Activated naive CD4-positive, alpha-beta T cell (primary cell): ENCODE measurements around the gene AUTS2.

ENCODE experiments used
- DNase-seq, 4 experiments: peaks; one replicate each; lab custom pipeline; 2025; lab: John Stamatoyannopoulos, UW

AUTS2 gene

GRCh38 chr7:70751895-70752294 lies 1153.6 kb downstream of the AUTS2 start:
- DNase-seq: no peak

- no peak for DNase-seq
Observed at GRCh38 chr7:70752794-70753241, 1154.5 kb downstream of the AUTS2 start.

GRCh38 chr7:70756789-70757188 lies 1158.5 kb downstream of the AUTS2 start:
- no peak for DNase-seq

DNA sequence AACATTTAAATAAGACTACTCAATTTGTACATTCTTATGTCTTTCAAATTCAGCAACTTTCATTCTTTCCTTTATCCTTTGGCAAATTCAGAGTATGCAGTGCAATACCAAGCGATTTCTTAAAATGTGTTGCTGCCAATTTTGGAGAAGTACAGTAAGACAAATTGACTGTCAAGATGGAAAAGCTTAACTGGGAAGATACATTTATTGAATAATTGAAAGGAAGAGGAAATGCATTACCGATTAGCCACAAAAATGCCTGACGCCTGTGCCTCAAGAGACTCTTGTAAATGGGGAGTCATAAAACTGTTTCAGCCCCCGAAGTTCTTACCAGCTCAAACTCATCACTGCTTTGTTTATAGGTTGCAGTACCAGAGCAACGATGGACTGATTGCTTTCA lies 1160.4 kb downstream of the AUTS2 start:
- no peak for DNase-seq

DNA sequence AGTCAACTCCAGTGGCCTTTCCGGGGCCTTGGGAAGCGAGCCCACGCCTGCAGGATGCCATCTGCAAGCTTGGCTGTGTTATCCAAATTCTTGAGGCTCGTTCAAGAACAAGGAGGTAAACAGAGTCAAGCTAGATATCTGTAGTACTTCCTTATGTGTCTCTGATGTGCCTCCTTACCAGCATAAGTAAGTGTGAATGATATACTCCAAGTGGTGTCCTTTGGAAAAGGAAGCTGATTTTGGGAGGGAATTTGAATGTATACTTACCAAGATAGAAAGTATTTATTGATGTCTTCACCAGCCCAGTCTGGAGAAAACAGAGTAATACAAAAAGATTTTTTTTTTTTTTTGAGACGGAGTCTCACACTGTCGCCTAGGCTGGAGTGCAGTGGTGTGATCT lies 1161.4 kb downstream of the AUTS2 start:
- DNase-seq: no peak

GRCh38 chr7:70761711-70762328 lies 1163.5 kb downstream of the AUTS2 start:
- no peak for DNase-seq

DNA sequence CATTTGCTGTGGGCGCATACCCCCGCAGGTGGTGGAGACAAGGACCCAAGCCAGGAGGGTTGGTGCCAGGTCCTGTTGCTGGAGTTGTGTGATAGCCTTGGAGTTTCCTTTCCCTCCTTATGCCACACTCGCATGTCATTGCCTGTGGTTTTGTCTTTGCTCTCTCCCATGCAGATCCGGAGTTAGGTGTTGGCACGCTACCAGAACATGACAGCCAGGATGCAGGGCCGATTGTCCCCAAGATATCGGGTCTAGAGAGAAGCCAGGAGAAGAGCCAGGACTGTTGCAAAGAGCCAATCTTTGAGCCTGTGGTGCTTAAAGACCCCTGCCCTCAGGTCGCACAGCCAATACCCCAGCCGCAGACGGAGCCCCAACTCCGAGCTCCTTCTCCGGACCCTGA lies 1164.4 kb downstream of the AUTS2 start:
- no peak for DNase-seq

DNA sequence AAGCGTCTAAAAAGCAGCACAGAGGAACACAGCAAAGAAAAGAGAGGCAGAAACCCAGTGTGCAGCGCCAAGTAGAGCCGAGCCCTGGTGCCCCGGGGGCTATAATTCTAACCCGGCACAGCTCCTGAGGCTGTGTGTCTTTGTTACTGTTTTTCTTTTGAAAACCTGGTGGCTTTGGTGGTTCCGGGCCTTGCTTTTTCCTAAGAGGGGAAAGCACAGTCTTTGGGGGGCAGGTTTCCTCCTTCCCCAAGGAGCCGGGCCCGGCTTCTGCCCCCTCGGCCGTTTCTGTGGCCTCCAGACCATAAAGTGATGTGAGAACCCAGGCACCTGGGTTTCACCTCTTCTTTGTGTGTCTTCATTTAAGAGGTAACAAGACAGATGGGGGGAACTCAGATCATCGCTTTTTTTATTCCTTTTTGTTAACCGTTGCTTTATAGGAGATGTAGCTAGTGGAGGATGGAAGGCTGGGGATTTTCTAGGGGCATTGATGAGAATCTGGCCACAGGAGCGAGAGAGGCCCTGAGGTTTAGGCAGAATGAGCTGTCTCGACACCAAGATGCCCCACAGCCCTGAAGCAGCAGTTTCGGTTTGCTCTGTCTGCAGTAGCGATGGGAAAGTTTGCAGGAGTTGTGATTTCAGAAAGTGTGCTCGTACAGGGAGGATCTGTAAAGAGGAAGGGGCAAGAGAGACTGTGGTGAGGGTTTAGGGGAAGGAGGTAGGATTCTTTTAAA lies 1165.9 kb downstream of the AUTS2 start:
- DNase-seq: no peak

DNA sequence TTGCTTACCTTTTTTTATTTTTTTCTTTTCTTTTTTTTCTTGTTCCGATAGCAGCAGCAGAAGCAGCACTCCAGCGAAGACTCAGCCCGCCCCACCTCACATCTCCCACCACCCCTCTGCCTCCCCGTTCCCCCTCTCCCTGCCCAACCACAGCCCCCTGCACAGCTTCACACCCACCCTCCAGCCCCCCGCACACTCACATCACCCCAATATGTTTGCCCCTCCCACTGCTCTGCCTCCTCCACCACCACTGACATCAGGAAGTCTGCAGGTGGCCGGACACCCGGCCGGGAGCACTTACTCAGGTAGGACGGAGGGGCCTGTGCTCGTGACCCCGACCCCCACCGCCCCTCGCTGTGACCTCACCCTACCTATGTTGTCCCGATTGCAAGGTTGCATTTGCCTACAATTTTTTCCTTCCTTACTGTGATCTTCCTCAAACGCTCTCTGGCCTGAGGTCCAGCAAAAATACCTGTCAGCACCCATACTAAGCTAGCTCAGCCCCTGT lies 1166.5 kb downstream of the AUTS2 start:
- DNase-seq: no peak

- no peak for DNase-seq
Observed at GRCh38 chr7:70765651-70766050, 1167.4 kb downstream of the AUTS2 start.

- no peak for DNase-seq
Observed at GRCh38 chr7:70766109-70766508, 1167.8 kb downstream of the AUTS2 start.

DNA sequence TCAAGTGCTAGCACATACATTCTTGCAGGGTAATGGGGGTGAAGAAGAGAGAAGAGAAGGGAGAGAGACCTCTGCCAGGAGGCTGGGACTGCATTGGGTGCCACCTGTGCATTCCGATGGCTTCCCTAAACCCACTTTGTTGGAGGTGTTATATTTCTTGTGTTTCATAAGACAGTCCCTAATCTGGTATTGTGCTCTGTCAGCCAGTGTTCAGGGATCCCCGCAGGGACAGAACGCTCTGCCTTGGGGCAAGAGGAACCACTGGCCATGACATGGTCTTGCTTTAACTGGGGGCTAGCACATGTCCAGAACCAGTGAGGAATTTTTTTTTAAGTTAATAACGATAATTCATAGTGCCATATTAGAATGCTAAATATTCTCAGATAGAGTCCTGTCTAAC lies 1168.4 kb downstream of the AUTS2 start:
- no peak for DNase-seq

DNA sequence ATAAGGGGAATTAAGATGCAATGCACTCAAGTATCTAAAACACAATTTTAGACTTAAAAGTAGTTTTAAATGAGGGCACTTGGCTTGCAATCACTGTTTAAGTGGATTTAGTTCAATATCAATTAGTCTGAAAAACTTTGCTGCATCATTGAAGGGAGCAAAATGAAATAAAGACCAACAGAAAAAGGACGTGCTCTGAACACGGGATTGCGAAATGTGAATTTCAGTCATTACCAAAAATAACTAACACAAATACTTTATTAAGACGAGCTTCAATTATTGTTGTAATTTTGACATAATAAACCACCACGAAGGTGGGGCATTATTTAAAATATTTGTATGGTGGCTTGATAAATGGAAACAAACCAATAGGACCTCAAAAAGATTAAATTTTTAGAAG lies 1171.9 kb downstream of the AUTS2 start:
- no peak for DNase-seq

GRCh38 chr7:70771451-70771850 lies 1173.2 kb downstream of the AUTS2 start:
- DNase-seq: no peak

GRCh38 chr7:70772891-70773290 lies 1174.6 kb downstream of the AUTS2 start:
- DNase-seq: no peak

GRCh38 chr7:70773406-70773805 lies 1175.1 kb downstream of the AUTS2 start:
- no peak for DNase-seq

- DNase-seq: no peak
Observed at GRCh38 chr7:70774950-70775527, 1176.8 kb downstream of the AUTS2 start.

- no peak for DNase-seq
Observed at GRCh38 chr7:70775570-70776156, 1177.4 kb downstream of the AUTS2 start.

DNA sequence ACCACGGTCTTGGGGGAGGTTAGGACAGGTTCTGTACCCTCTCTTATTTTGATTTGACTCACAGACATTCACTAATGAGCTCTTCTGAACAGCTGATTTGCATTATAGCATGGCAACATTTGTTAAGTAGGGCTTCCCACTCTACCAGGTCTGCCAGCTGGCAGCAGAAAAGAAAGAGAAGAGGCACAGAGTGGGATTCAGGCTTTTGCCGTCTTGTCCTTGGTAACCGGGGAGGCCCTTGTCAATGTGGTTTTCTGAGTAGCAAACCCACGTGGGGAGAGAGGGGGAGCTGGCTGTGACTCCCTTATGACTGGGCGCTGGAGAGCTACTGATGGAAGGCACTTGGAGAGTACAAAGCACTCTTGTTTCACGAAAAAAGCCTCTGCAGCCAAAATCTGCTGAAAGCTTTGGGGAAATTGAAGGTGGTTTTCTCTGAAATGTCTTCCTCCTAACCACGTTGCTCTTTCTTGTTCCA lies 1178.4 kb downstream of the AUTS2 start:
- DNase-seq: no peak

- no peak for DNase-seq
Observed at GRCh38 chr7:70777251-70777650, 1179.0 kb downstream of the AUTS2 start.

DNA sequence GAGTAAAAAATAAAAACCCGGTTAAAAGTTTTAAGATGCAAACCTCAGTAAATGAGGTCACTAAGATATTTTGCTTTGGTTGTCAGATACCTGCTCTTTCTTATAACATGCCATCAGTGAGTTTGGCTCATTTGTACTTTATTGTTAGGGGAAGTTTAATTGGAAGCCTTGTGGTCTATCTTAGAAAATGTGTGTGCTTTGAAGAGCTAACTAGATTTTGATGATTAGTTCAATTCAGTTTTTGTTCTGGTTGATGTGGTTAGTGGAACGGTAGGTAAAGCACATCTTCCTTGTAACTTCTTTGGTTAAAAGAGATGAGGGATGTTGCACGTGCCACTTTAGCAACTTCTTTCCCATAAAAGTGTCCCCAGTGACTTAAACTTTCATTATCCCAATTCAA lies 1180.3 kb downstream of the AUTS2 start:
- no peak for DNase-seq

DNA sequence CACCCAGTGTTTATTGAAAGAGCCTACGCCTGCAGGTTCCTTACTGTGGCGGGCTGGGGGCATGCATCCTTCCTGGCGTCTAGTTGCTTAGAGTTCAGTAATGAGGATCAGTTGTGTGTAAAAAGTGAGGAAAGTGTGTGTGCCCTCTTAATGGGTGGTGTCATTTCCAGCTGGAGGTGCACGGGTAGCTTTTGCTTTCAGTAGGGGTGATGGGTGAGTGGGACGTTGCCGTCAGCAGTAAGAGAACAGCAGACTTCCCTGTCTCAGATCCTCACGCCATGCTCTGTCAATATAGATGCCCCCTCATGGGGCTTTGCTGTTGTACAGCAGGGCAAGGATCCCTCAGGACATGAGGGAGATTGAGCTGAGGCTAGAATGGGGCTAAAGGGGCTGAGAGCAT lies 1181.0 kb downstream of the AUTS2 start:
- no peak for DNase-seq

GRCh38 chr7:70781922-70782311 lies 1183.6 kb downstream of the AUTS2 start:
- no peak for DNase-seq
